Fibroblast of mammary gland (primary cell): ENCODE measurements around the gene CUL4B.
A peak's percentile ranks its signal among the peaks of the same experiment; 100 is the strongest.

ENCODE experiments used
- DNase-seq: peaks from one replicate; pipeline ENCODE4 v3.0.0-alpha.2; 2010; ENCODE audit warnings: low read depth
- H3K4me3 ChIP-seq: 2 replicates; pipeline ENCODE4 v1.5.1; 2011; ENCODE audit warnings: low read depth, mild to moderate bottlenecking, low read length, moderate library complexity; ENCODE audit not compliant: control insufficient read depth
- TF ChIP-seq, protein P1 (sequence below): conservative IDR thresholded peaks from 2 replicates; pipeline ENCODE4 v1.5.1; 2011; ENCODE audit warnings: low read depth, low read length, inconsistent platforms; ENCODE audit not compliant: control insufficient read depth, insufficient read depth

CUL4B gene

GRCh38 chrX:120561634-120562568 is 1.1 kb upstream of the CUL4B start:
- no peak for DNase-seq
- TF ChIP-seq, protein P1, sequence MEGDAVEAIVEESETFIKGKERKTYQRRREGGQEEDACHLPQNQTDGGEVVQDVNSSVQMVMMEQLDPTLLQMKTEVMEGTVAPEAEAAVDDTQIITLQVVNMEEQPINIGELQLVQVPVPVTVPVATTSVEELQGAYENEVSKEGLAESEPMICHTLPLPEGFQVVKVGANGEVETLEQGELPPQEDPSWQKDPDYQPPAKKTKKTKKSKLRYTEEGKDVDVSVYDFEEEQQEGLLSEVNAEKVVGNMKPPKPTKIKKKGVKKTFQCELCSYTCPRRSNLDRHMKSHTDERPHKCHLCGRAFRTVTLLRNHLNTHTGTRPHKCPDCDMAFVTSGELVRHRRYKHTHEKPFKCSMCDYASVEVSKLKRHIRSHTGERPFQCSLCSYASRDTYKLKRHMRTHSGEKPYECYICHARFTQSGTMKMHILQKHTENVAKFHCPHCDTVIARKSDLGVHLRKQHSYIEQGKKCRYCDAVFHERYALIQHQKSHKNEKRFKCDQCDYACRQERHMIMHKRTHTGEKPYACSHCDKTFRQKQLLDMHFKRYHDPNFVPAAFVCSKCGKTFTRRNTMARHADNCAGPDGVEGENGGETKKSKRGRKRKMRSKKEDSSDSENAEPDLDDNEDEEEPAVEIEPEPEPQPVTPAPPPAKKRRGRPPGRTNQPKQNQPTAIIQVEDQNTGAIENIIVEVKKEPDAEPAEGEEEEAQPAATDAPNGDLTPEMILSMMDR = no peak
- peak overlapping the region; percentile 51 for H3K4me3 ChIP-seq

DNA sequence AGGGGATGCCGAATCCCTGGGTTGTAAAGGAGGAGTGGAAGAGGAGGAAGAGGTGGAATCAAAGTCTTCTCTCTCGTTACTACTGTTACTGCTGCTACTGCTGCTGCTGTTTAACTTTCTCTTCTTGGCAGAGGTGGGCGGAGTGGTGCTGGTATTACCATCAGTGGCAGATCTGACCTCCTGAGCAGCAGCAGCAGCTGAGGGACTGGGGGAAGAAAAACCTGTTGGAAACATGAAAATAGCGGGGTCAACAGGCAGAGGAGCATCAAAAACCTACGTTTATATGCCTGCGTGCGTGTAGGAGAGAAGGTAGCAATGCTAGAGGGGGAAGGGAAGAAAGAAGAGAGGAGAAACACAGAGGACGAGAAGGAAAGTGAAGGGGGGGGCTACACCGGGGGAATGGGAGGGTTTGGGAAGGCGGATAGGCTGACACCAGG is 339 bp downstream of the CUL4B start:
- H3K4me3 ChIP-seq = peak overlapping the region; percentile 63
- TF ChIP-seq, protein P1 = no peak
- peak; percentile 47 for DNase-seq

GRCh38 chrX:120559804-120560203 is 958 bp downstream of the CUL4B start:
- peak overlapping the region; percentile 63 for H3K4me3 ChIP-seq
- no peak for DNase-seq
- TF ChIP-seq, protein P1 = no peak

GRCh38 chrX:120556251-120556650 is 4.5 kb downstream of the CUL4B start:
- TF ChIP-seq, protein P1 = no peak
- no peak overlapping the region for H3K4me3 ChIP-seq
- DNase-seq = no peak

GRCh38 chrX:120549483-120550452 is 11.0 kb downstream of the CUL4B start:
- peak; percentile 95 for DNase-seq
- H3K4me3 ChIP-seq = no peak overlapping the region
- TF ChIP-seq, protein P1 = no peak

- H3K4me3 ChIP-seq = no peak overlapping the region
- TF ChIP-seq, protein P1 = no peak
- no peak for DNase-seq
Measured at GRCh38 chrX:120536061-120536460, 24.7 kb downstream of the CUL4B start.
